Measurements from ENCODE around the gene TRAK2. TPM values are rescaled to one million over a fixed set of nuclear protein-coding genes. Genes with fewer than 3 reads are reported as not detected.

The TRAK2 gene
- total RNA-seq, 2 donors from 2014 or later: 96.6 to 124 TPM

- no peak for DNase-seq (ENCODE audit: low spot score)
- intact Hi-C loops (cut with DNase I): no loop called here
Observed at GRCh38 chr2:201425952-201426351, 25.3 kb downstream of the TRAK2 start.

DNA sequence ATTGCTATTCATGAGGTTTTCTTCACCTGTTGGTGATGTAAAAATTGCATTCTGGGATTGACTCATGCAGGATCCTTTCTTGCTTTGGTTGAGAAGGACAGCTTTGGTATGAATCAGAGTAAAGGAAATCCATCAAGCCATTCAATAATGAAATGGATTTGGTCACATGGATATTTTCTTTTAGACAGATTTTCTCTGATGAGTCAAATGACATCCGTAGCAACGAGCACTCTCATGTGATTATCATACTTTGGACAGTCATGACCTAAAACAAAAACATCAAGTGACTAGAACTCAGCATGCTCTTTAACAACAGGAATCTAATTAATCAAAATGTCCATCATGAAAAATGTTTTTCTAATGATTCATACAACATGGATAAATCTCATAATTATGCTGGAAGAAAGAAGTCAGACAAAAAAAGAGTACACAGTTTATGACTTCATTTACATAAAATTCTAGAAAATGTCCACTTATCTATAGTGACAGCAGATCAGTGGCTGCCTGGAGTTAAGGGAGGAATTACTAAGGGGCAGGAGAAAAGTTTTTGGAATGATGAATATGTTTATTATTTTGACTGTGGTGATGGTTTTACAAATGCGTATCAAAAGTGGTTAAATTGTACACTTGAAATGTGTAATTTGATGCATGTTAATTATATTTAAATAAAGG, 30.7 kb downstream of the TRAK2 start:
- intact Hi-C loops (cut with DNase I): no loop called here

GRCh38 chr2:201419986-201420385, 31.3 kb downstream of the TRAK2 start:
- intact Hi-C loops (cut with DNase I): no loop called here
- no peak for DNase-seq (ENCODE audit: low spot score)

More for the DNA sequence above, 30.7 kb downstream of the TRAK2 start:
- DNase-seq (ENCODE audit: low spot score): no peak

GRCh38 chr2:201419057-201419635, 32.1 kb downstream of the TRAK2 start:
- DNase-seq (ENCODE audit: low spot score): no peak
- intact Hi-C loops (cut with DNase I): no loop called here

- intact Hi-C loops (cut with DNase I): no loop called here
- DNase-seq (ENCODE audit: low spot score): no peak
Observed at GRCh38 chr2:201415149-201415548, 36.1 kb downstream of the TRAK2 start.

GRCh38 chr2:201414099-201415023, 36.9 kb downstream of the TRAK2 start:
- no peak for DNase-seq (ENCODE audit: low spot score)
- intact Hi-C loops (cut with DNase I): no loop called here

DNA sequence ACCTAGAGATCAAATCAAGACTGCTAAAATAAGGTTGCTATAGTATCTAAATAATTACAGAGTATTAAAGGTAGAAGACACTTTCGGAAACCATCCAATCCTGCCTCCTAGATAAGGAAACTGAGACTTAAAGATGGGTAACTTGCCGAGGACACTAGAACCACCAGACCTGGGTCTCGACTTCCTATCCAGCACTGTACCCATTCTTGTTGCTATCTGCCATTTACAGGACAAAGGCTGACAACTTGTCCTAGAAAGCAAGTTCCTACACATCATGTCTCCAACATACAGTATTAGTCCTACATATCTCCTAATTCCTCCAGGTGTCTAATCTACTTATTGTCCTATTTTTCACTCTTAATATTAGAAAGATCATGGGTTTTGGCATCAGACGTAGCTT, 37.7 kb downstream of the TRAK2 start:
- intact Hi-C loops (cut with DNase I): no loop called here
- no peak for DNase-seq (ENCODE audit: low spot score)

GRCh38 chr2:201413143-201413542, 38.1 kb downstream of the TRAK2 start:
- intact Hi-C loops (cut with DNase I): no loop called here
- DNase-seq (ENCODE audit: low spot score): no peak

DNA sequence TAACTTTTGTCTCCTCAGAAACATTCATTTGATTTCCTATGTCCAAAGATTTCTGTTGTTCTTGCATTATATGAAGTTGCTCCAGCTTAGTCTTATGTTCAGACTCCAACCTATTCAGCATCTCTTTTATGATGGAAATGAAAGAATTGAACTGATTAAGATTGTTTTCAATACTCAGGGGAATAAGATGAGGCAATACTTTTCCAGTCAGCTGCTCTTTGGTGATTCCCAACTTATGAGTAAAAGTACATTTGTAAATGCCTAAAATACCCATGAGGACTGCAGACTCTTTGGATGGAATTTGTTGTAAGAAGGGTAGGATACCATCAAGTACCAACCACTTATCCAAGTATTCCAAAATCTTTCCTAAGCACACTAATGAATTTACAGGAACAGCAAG, 39.8 kb downstream of the TRAK2 start:
- intact Hi-C loops (cut with DNase I): no loop called here
- DNase-seq (ENCODE audit: low spot score): no peak

GRCh38 chr2:201408931-201409330, 42.3 kb downstream of the TRAK2 start:
- intact Hi-C loops (cut with DNase I): loop anchor here in 1 of 2 donors (5.0 kb wide), 1 partner anchor 43 kb away; the partner anchor contains the start of genes STRADB and TRAK2
- DNase-seq (ENCODE audit: low spot score): no peak

DNA sequence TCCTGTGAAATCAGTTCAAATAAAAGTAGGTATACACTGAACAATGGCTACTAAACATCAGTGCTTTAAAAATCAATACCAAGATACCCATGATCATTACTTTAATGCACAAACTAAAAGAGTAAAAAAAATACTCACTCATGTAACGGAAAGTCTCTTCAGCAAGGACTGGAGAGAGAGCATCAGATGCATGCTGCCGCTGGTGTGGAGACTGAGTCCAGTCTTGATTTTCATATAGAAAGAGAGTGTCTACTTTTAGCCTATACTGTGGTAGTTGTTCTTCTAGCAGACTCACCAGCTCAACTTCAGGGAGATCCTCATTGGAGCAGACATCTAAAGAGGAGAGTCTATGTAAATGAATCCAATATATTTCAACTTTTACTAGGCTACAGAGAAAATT, 44.0 kb downstream of the TRAK2 start:
- DNase-seq (ENCODE audit: low spot score): no peak
- intact Hi-C loops (cut with DNase I): loop anchor here in 1 of 2 donors (5.0 kb wide), 1 partner anchor 45 kb away; the partner anchor contains the start of genes STRADB and TRAK2

DNA sequence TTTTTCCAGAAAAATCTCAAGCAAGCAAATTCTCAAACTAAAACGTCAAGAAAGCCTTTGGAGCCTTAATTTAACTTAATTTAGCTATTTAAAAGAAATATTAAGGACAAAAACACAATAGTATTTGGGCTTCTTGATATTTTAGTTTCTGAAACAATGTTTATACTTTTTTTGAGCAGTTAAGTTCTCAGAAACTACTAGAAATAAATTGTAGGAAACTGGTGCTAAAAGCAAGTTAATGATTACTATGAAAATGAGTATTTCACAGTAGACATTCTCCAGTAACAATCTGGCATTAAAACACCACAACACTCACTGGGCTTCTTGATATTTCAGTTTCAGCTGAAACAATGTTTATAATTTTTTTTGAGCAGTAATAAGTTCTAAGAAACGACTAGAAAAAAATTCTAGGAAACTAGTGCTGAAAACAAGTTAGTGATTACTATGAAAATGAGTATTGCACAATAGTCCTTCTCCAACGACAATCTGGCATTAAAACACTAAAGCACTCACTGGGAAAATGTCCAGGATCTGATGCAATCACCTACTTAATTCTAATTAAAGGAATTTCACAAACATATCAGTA, 45.1 kb downstream of the TRAK2 start:
- no peak for DNase-seq (ENCODE audit: low spot score)
- intact Hi-C loops (cut with DNase I): loop anchor here in 1 of 2 donors (5.0 kb wide), 1 partner anchor 46 kb away; the partner anchor contains the start of genes STRADB and TRAK2

- intact Hi-C loops (cut with DNase I): loop anchor here in 1 of 2 donors (5.0 kb wide), 1 partner anchor 48 kb away; the partner anchor contains the start of genes STRADB and TRAK2
Observed at GRCh38 chr2:201404699-201405280, 46.5 kb downstream of the TRAK2 start.

GRCh38 chr2:201403880-201404279, 47.4 kb downstream of the TRAK2 start:
- intact Hi-C loops (cut with DNase I): no loop called here
- DNase-seq (ENCODE audit: low spot score): no peak

More at GRCh38 chr2:201404699-201405280, 46.5 kb downstream of the TRAK2 start:
- DNase-seq (ENCODE audit: low spot score): no peak

DNA sequence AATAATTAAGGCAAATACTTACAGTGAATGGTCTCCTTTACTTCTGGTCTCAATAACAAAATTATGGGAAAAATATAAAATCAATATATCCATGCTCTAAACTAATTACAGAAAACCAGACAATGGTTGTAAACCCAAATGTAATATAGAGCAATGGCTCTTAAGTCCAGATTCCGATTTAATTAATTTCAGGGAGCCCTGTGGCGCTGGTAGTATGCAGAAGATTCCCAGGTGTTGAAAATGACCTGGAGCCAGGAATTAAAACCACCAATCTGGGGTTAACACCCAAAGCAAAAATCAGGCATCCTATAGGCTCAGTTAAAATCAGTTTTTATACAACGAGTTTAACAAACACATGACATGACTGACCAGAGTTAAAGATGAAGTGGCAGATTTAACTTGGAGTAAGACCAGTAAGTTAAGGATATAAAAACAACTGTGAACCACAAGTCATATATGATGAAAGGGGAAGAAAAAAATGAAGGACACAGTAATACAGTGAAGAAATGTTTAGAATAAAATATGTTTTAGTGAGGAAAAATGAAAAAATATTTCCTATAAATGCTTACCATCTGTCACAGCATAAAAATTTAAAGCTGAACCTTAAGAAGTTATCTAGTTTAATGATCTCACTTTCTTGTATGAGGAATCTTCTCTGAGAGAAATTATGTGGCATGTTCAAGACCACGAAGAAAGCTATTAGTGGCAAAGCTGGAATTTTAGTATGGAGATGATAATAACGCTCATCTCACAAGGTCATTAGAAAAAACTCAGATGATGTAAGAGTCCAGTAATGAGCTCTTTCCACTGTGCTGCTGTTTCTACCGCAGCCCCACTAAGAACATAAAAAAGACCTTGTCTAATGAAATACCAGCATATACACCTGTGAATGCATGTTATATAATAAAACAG, 48.4 kb downstream of the TRAK2 start:
- DNase-seq (ENCODE audit: low spot score): no peak
- intact Hi-C loops (cut with DNase I): no loop called here

- DNase-seq (ENCODE audit: low spot score): no peak
- intact Hi-C loops (cut with DNase I): no loop called here
Observed at GRCh38 chr2:201401815-201402214, 49.4 kb downstream of the TRAK2 start.

DNA sequence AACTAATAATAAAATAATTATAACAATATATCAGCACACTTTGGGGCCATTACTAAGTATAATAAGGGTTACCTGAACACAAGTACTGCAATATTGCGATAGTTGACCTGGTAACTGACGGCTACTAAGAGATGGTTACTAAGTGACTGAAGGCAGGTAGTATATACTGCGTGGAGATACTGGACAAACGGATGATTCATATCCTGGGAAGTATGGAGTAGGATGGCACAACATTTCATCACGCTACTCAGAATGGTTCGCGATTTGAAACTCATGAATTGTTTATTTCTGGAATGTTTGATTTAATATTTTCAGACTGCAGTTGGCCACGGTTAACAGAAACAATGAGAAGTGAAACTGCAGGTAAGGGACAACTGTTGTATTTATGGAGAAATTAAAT, 54.7 kb downstream of the TRAK2 start:
- no peak for DNase-seq (ENCODE audit: low spot score)
- intact Hi-C loops (cut with DNase I): no loop called here

DNA sequence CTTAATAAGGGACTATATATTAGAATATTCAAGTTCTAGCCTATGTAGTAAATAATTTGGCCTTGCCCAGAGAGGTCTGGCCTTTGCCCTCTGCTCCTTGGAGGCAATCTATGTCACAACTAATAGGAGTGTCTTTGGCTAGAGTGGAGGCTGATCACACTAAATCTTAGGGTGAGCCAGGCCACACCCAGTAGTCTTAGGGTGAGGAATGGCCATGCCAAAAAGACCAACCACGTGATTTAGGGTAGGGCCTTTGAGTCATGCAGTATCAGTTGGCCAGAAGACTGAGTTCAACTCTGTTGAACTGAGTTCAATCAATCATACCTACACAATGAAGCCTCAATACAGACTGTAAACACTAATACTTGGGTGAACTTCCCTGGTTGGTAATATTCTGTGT, 68.1 kb downstream of the TRAK2 start:
- no peak for DNase-seq (ENCODE audit: low spot score)
- intact Hi-C loops (cut with DNase I): no loop called here

All from posterior vena cava (tissue), 2 donors.